HG03280 (cell line): Measurements from ENCODE around the gene PLPPR2.
"Not testable (repeated sequence)": the region's sequence is repeated elsewhere in the genome, so short reads cannot be mapped to it uniquely, and the experiment has no call there.

Experiments used
- ATAC-seq: cut with Tn5 transposase; IDR thresholded peaks from one replicate; pipeline ENCODE4 v1.9.1; 2021; ENCODE audit warnings: mild to moderate bottlenecking, moderate library complexity; ENCODE audit not compliant: unreplicated experiment

PLPPR2 gene

GRCh38 chr19:11390933-11391680 is 35.9 kb downstream of the PLPPR2 start:
- no peak for ATAC-seq

- ATAC-seq: no peak
Observed at GRCh38 chr19:11397089-11397610, 41.9 kb downstream of the PLPPR2 start.

- ATAC-seq: no peak
Observed at GRCh38 chr19:11399667-11400066, 44.4 kb downstream of the PLPPR2 start.

- ATAC-seq: no peak
Observed at GRCh38 chr19:11400798-11401197, 45.6 kb downstream of the PLPPR2 start.

- ATAC-seq: no peak
Observed at GRCh38 chr19:11401808-11402543, 46.7 kb downstream of the PLPPR2 start.

GRCh38 chr19:11404588-11405222 is 49.5 kb downstream of the PLPPR2 start:
- ATAC-seq: no peak

GRCh38 chr19:11405846-11406643 is 50.8 kb downstream of the PLPPR2 start:
- ATAC-seq: no peak

GRCh38 chr19:11406703-11407236 is 51.5 kb downstream of the PLPPR2 start:
- not testable (repeated sequence) for ATAC-seq

GRCh38 chr19:11408591-11408990 is 53.4 kb downstream of the PLPPR2 start:
- no peak for ATAC-seq

- no peak for ATAC-seq
Observed at GRCh38 chr19:11410682-11411081, 55.5 kb downstream of the PLPPR2 start.

- no peak for ATAC-seq
Observed at GRCh38 chr19:11414544-11414943, 59.3 kb downstream of the PLPPR2 start.
